ENCODE data around the gene NMNAT2. TPM values are rescaled to one million over a fixed set of nuclear protein-coding genes. Genes with fewer than 3 reads are reported as not detected.

Gene NMNAT2
- total and polyA plus RNA-seq, 2 experiments from 2014 or later, result 3.6 to 10.0 TPM

DNA sequence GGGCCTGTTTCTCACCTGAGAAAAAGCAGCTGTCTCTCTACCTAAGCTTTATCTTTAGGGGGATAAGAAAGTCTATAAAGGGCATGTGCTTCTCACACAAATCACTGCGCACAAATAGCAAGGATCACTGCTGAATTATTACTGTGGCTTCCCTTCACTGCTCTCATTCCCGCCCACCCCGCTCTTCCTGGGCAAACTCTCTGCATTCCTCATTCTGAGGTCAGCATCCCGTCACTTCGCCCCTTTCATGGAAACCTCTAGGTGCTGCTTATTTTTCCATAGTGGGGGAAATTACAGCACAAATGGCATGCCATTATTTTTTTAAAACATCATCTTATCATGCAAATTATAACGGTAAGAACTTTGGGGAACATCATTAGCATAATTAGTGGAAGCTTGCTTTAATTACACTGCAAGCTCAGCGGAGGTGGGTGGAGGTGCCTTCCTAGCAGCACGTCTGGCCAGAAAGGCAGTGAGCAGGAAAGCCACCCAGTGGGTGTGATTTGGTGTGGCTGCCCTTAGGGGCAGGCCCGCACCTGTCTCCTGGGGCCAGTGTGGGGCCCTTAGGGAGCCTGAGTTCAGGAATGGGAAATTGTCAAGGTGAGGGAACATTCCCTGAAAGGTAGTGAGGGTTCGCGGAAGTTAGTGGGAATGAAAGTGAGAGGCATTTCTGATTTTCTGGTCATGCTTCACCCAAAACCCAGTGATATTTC is 126.2 kb downstream of the NMNAT2 start:
- Histone ChIP-seq H4K20me1 (replicated peaks; ENCODE audit: insufficient read depth) (no peaks in the 10 kb centered on the region), H3K4me1 (ENCODE audit: insufficient read depth) (peaks cover 29% of the 10 kb centered on the region), H3F3A (replicated peaks; ENCODE audit: low read depth) (peaks cover 13% of the 10 kb centered on the region; the same call in 1 of the 2 replicates), H3K79me2 (replicated peaks; ENCODE audit: insufficient read depth) (no peaks in the 10 kb centered on the region), H3K4me3 (0 out of 2 replicates have a peak overlapping the region, but pooled peaks have one; percentile 5), H3K9me2 (ENCODE audit: insufficient read depth) (no peaks in the 10 kb centered on the region), H3K27me3 (ENCODE audit: insufficient read depth) (no peaks in the 10 kb centered on the region), H2AFZ (no peak overlapping the region; the same call in 1 of the 2 replicates), H3K27ac (ENCODE audit: low read depth) (peak overlapping the region; percentile 84), H3K36me3 (ENCODE audit: insufficient read depth) (no peaks in the 10 kb centered on the region), H3K4me2 (peak overlapping the region; percentile 68)
- DNase-seq (ENCODE audit: low spot score) (peak; percentile 62), ATAC-seq (peak; percentile 86)
- H3K36me3 Mint-ChIP-seq (ENCODE audit: low read depth), result peaks cover 6% of the 10 kb centered on the region; the same call in 2 of the 3 replicates
- H3K4me3 Mint-ChIP-seq, result no peak overlapping the region; the same call in 2 of the 3 replicates
- H3K27me3 Mint-ChIP-seq (ENCODE audit: insufficient read depth, low read depth, poor library complexity), result peaks cover 7% of the 10 kb centered on the region
- H3K4me1 Mint-ChIP-seq, result peaks cover 30% of the 10 kb centered on the region
- H3K27ac Mint-ChIP-seq, result peak overlapping the region; percentile 49; the same call in 1 of the 2 replicates
- TF ChIP-seq NANOG (IDR thresholded peaks at IDR 0.05; ENCODE audit: borderline replicate concordance) (peak; percentile 72; the same call in 1 of the 2 replicates), STAT1 (IDR thresholded peaks at IDR 0.05; ENCODE audit: unreplicated experiment) (no peak), JUNB (IDR thresholded peaks at IDR 0.05; ENCODE audit: unreplicated experiment) (no peak), CREB1 (CRISPR knock-in tag; IDR thresholded peaks at IDR 0.05; ENCODE audit: low read depth) (0 out of 2 replicates have a peak, but pooled peaks have one; percentile 35)
- TF ChIP-seq, protein P1, sequence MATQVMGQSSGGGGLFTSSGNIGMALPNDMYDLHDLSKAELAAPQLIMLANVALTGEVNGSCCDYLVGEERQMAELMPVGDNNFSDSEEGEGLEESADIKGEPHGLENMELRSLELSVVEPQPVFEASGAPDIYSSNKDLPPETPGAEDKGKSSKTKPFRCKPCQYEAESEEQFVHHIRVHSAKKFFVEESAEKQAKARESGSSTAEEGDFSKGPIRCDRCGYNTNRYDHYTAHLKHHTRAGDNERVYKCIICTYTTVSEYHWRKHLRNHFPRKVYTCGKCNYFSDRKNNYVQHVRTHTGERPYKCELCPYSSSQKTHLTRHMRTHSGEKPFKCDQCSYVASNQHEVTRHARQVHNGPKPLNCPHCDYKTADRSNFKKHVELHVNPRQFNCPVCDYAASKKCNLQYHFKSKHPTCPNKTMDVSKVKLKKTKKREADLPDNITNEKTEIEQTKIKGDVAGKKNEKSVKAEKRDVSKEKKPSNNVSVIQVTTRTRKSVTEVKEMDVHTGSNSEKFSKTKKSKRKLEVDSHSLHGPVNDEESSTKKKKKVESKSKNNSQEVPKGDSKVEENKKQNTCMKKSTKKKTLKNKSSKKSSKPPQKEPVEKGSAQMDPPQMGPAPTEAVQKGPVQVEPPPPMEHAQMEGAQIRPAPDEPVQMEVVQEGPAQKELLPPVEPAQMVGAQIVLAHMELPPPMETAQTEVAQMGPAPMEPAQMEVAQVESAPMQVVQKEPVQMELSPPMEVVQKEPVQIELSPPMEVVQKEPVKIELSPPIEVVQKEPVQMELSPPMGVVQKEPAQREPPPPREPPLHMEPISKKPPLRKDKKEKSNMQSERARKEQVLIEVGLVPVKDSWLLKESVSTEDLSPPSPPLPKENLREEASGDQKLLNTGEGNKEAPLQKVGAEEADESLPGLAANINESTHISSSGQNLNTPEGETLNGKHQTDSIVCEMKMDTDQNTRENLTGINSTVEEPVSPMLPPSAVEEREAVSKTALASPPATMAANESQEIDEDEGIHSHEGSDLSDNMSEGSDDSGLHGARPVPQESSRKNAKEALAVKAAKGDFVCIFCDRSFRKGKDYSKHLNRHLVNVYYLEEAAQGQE (IDR thresholded peaks at IDR 0.05; ENCODE audit: unreplicated experiment), result no peak
- TF ChIP-seq, protein P2, sequence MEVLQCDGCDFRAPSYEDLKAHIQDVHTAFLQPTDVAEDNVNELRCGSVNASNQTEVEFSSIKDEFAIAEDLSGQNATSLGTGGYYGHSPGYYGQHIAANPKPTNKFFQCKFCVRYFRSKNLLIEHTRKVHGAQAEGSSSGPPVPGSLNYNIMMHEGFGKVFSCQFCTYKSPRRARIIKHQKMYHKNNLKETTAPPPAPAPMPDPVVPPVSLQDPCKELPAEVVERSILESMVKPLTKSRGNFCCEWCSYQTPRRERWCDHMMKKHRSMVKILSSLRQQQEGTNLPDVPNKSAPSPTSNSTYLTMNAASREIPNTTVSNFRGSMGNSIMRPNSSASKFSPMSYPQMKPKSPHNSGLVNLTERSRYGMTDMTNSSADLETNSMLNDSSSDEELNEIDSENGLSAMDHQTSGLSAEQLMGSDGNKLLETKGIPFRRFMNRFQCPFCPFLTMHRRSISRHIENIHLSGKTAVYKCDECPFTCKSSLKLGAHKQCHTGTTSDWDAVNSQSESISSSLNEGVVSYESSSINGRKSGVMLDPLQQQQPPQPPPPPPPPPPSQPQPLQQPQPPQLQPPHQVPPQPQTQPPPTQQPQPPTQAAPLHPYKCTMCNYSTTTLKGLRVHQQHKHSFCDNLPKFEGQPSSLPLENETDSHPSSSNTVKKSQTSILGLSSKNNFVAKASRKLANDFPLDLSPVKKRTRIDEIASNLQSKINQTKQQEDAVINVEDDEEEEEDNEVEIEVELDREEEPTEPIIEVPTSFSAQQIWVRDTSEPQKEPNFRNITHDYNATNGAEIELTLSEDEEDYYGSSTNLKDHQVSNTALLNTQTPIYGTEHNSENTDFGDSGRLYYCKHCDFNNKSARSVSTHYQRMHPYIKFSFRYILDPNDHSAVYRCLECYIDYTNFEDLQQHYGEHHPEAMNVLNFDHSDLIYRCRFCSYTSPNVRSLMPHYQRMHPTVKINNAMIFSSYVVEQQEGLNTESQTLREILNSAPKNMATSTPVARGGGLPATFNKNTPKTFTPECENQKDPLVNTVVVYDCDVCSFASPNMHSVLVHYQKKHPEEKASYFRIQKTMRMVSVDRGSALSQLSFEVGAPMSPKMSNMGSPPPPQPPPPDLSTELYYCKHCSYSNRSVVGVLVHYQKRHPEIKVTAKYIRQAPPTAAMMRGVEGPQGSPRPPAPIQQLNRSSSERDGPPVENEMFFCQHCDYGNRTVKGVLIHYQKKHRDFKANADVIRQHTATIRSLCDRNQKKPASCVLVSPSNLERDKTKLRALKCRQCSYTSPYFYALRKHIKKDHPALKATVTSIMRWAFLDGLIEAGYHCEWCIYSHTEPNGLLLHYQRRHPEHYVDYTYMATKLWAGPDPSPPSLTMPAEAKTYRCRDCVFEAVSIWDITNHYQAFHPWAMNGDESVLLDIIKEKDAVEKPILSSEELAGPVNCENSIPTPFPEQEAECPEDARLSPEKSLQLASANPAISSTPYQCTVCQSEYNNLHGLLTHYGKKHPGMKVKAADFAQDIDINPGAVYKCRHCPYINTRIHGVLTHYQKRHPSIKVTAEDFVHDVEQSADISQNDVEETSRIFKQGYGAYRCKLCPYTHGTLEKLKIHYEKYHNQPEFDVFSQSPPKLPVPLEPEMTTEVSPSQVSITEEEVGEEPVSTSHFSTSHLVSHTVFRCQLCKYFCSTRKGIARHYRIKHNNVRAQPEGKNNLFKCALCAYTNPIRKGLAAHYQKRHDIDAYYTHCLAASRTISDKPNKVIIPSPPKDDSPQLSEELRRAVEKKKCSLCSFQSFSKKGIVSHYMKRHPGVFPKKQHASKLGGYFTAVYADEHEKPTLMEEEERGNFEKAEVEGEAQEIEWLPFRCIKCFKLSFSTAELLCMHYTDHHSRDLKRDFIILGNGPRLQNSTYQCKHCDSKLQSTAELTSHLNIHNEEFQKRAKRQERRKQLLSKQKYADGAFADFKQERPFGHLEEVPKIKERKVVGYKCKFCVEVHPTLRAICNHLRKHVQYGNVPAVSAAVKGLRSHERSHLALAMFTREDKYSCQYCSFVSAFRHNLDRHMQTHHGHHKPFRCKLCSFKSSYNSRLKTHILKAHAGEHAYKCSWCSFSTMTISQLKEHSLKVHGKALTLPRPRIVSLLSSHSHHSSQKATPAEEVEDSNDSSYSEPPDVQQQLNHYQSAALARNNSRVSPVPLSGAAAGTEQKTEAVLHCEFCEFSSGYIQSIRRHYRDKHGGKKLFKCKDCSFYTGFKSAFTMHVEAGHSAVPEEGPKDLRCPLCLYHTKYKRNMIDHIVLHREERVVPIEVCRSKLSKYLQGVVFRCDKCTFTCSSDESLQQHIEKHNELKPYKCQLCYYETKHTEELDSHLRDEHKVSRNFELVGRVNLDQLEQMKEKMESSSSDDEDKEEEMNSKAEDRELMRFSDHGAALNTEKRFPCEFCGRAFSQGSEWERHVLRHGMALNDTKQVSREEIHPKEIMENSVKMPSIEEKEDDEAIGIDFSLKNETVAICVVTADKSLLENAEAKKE (CRISPR knock-in tag; IDR thresholded peaks at IDR 0.05), result no peak
- no peaks in the 10 kb centered on the region for H3K9me3 Mint-ChIP-seq
